ENCODE measurements around the gene BBS9. TPM values are rescaled to one million over a fixed set of nuclear protein-coding genes. Genes with fewer than 3 reads are reported as not detected.

The BBS9 gene
- total and polyA plus RNA-seq, 4 donors: 2.3 to 9.5 (median 4.5) TPM

DNA sequence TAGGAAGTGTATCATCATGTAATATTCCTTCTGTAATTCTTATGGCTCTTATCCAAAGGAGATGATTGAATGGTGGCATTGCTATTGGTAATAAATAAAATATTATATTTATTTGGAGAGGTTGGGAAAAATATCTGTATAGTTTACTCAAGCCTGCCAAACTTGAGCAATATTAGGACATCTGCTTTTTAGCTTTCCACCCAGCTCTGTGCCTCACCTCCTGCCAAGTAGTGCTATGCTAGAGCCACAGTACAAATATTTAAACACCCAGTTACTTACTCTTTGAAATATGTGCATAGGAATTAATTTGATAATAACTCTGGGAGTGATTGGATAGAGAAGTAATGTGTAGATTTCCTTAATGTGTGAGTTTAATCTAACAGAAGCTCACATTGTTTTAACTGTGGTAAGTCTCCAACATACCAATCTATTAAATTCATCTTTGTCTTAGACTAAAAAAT is 129.2 kb downstream of the BBS9 start:
- Histone ChIP-seq H3K4me1 (ENCODE audit: control insufficient read depth in 4 of 4, insufficient read depth in 4 of 4, low read length in 3 of 4) (peaks cover 0 to 2% (median 0%) of the 10 kb centered on the region in 4 donors), H3K9me3 (ENCODE audit: control insufficient read depth in 4 of 4, low read length in 3 of 4) (no peaks in the 10 kb centered on the region), H3K4me3 (ENCODE audit: low read depth in 1 of 3, low read length in 3 of 3) (no peak overlapping the region), H3K9ac (ENCODE audit: low read depth in 1 of 2, low read length in 2 of 2) (no peak overlapping the region), H3K27ac (ENCODE audit: low read depth in 1 of 2, low read length in 2 of 2) (no peak overlapping the region), H3K36me3 (ENCODE audit: control insufficient read depth in 4 of 4, insufficient read depth in 3 of 4, low read depth in 1 of 4, low read length in 3 of 4) (no peaks in the 10 kb centered on the region), H3K27me3 (ENCODE audit: control insufficient read depth in 4 of 4, insufficient read depth in 4 of 4, low read length in 3 of 4) (no peaks in the 10 kb centered on the region)
- no peak for DNase-seq (ENCODE audit: low spot score)
- TF ChIP-seq EGR1 (IDR thresholded peaks at IDR 0.05; ENCODE audit: low read depth in 2 of 2) (no peak), FOXA1 (IDR thresholded peaks at IDR 0.05) (no peak), RAD21 (IDR thresholded peaks at IDR 0.05) (no peak), NR2F2 (IDR thresholded peaks at IDR 0.05) (no peak), GABPA (IDR thresholded peaks at IDR 0.05 in 1 of 2, conservative IDR thresholded peaks at IDR 0.05 in 1 of 2) (no peak), SP1 (IDR thresholded peaks at IDR 0.05) (no peak), YY1 (IDR thresholded peaks at IDR 0.05) (no peak), RXRA (IDR thresholded peaks at IDR 0.05) (no peak)
- TF ChIP-seq, protein P1, sequence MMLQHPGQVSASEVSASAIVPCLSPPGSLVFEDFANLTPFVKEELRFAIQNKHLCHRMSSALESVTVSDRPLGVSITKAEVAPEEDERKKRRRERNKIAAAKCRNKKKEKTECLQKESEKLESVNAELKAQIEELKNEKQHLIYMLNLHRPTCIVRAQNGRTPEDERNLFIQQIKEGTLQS (IDR thresholded peaks at IDR 0.05): no peak
- TF ChIP-seq, protein P2, sequence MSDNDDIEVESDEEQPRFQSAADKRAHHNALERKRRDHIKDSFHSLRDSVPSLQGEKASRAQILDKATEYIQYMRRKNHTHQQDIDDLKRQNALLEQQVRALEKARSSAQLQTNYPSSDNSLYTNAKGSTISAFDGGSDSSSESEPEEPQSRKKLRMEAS (IDR thresholded peaks at IDR 0.05): no peak
- TF ChIP-seq, protein P3, sequence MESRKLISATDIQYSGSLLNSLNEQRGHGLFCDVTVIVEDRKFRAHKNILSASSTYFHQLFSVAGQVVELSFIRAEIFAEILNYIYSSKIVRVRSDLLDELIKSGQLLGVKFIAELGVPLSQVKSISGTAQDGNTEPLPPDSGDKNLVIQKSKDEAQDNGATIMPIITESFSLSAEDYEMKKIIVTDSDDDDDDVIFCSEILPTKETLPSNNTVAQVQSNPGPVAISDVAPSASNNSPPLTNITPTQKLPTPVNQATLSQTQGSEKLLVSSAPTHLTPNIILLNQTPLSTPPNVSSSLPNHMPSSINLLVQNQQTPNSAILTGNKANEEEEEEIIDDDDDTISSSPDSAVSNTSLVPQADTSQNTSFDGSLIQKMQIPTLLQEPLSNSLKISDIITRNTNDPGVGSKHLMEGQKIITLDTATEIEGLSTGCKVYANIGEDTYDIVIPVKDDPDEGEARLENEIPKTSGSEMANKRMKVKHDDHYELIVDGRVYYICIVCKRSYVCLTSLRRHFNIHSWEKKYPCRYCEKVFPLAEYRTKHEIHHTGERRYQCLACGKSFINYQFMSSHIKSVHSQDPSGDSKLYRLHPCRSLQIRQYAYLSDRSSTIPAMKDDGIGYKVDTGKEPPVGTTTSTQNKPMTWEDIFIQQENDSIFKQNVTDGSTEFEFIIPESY (IDR thresholded peaks at IDR 0.05): no peak

DNA sequence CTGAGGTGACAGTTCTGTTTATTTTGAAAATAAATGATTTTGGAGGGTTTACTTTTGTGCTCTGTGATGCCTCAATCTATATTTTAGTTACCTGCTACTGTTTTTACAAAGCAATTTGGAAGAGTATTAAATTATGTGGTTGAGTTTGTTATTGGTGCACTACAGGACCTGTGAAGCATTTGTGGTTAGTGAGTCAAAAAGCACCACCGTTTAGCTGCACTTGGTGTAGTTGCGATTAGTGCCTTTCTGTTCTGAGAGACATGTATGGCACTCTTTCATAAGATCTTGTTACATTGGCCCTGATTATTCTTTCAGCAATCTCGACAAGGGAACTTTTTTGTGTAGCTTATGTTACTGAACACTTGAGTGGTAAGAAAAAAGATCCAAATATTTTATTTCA is 132.2 kb downstream of the BBS9 start:
- DNase-seq (ENCODE audit: low spot score): no peak
- no peak overlapping the region for H3K4me3 ChIP-seq (ENCODE audit: low read depth in 1 of 3, low read length in 3 of 3)
- 83% methylated on average over 3 of the region's 3 CpGs for WGBS
- H3K9me3 ChIP-seq (ENCODE audit: control insufficient read depth in 4 of 4, low read length in 3 of 4): no peaks in the 10 kb centered on the region
- H3K27me3 ChIP-seq (ENCODE audit: control insufficient read depth in 4 of 4, insufficient read depth in 4 of 4, low read length in 3 of 4): no peaks in the 10 kb centered on the region
- no peak overlapping the region for H3K9ac ChIP-seq (ENCODE audit: low read depth in 1 of 2, low read length in 2 of 2)
- no peaks in the 10 kb centered on the region for H3K36me3 ChIP-seq (ENCODE audit: control insufficient read depth in 4 of 4, insufficient read depth in 3 of 4, low read depth in 1 of 4, low read length in 3 of 4)
- no peak overlapping the region for H3K27ac ChIP-seq (ENCODE audit: low read depth in 1 of 2, low read length in 2 of 2)
- peaks cover 0 to 2% (median 0%) of the 10 kb centered on the region in 4 donors for H3K4me1 ChIP-seq (ENCODE audit: control insufficient read depth in 4 of 4, insufficient read depth in 4 of 4, low read length in 3 of 4)
- TF ChIP-seq EGR1 (IDR thresholded peaks at IDR 0.05; ENCODE audit: low read depth in 2 of 2) (no peak), SP1 (IDR thresholded peaks at IDR 0.05) (no peak), JUND (IDR thresholded peaks at IDR 0.05) (no peak), RAD21 (IDR thresholded peaks at IDR 0.05) (no peak), FOXA1 (IDR thresholded peaks at IDR 0.05) (no peak), YY1 (IDR thresholded peaks at IDR 0.05) (no peak), HNF4G (IDR thresholded peaks at IDR 0.05) (no peak), RXRA (IDR thresholded peaks at IDR 0.05) (no peak), NR2F2 (IDR thresholded peaks at IDR 0.05) (no peak), HNF4A (conservative IDR thresholded peaks at IDR 0.05) (no peak), FOXA2 (IDR thresholded peaks at IDR 0.05) (no peak)
- TF ChIP-seq, protein P2 (IDR thresholded peaks at IDR 0.05): no peak
- TF ChIP-seq, protein P3 (IDR thresholded peaks at IDR 0.05): no peak
- TF ChIP-seq, protein P1 (IDR thresholded peaks at IDR 0.05): no peak
- TF ChIP-seq, protein P4, sequence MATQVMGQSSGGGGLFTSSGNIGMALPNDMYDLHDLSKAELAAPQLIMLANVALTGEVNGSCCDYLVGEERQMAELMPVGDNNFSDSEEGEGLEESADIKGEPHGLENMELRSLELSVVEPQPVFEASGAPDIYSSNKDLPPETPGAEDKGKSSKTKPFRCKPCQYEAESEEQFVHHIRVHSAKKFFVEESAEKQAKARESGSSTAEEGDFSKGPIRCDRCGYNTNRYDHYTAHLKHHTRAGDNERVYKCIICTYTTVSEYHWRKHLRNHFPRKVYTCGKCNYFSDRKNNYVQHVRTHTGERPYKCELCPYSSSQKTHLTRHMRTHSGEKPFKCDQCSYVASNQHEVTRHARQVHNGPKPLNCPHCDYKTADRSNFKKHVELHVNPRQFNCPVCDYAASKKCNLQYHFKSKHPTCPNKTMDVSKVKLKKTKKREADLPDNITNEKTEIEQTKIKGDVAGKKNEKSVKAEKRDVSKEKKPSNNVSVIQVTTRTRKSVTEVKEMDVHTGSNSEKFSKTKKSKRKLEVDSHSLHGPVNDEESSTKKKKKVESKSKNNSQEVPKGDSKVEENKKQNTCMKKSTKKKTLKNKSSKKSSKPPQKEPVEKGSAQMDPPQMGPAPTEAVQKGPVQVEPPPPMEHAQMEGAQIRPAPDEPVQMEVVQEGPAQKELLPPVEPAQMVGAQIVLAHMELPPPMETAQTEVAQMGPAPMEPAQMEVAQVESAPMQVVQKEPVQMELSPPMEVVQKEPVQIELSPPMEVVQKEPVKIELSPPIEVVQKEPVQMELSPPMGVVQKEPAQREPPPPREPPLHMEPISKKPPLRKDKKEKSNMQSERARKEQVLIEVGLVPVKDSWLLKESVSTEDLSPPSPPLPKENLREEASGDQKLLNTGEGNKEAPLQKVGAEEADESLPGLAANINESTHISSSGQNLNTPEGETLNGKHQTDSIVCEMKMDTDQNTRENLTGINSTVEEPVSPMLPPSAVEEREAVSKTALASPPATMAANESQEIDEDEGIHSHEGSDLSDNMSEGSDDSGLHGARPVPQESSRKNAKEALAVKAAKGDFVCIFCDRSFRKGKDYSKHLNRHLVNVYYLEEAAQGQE (IDR thresholded peaks at IDR 0.05): no peak
- TF ChIP-seq, protein P5, sequence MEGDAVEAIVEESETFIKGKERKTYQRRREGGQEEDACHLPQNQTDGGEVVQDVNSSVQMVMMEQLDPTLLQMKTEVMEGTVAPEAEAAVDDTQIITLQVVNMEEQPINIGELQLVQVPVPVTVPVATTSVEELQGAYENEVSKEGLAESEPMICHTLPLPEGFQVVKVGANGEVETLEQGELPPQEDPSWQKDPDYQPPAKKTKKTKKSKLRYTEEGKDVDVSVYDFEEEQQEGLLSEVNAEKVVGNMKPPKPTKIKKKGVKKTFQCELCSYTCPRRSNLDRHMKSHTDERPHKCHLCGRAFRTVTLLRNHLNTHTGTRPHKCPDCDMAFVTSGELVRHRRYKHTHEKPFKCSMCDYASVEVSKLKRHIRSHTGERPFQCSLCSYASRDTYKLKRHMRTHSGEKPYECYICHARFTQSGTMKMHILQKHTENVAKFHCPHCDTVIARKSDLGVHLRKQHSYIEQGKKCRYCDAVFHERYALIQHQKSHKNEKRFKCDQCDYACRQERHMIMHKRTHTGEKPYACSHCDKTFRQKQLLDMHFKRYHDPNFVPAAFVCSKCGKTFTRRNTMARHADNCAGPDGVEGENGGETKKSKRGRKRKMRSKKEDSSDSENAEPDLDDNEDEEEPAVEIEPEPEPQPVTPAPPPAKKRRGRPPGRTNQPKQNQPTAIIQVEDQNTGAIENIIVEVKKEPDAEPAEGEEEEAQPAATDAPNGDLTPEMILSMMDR (IDR thresholded peaks at IDR 0.05; ENCODE audit: low read depth, low read length, missing input control): no peak
